AG09309 (cell line): ENCODE data around the gene FAIM2.

ENCODE experiments used
- DNase-seq: peaks from one replicate; pipeline ENCODE4 v3.0.0-alpha.2; 2010; ENCODE audit warnings: low read depth
- H3K4me3 ChIP-seq: 2 replicates; pipeline ENCODE4 v1.5.1; 2011; ENCODE audit warnings: mild to moderate bottlenecking, low read depth, low read length, moderate library complexity; ENCODE audit not compliant: control insufficient read depth
- TF ChIP-seq, protein P1 (sequence below): IDR thresholded peaks from 2 replicates; pipeline ENCODE4 v1.5.1; 2011; ENCODE audit warnings: mild to moderate bottlenecking, low read depth, low read length, inconsistent platforms; ENCODE audit not compliant: insufficient read depth, control insufficient read depth; ENCODE audit errors: missing control alignments

FAIM2 gene

DNA sequence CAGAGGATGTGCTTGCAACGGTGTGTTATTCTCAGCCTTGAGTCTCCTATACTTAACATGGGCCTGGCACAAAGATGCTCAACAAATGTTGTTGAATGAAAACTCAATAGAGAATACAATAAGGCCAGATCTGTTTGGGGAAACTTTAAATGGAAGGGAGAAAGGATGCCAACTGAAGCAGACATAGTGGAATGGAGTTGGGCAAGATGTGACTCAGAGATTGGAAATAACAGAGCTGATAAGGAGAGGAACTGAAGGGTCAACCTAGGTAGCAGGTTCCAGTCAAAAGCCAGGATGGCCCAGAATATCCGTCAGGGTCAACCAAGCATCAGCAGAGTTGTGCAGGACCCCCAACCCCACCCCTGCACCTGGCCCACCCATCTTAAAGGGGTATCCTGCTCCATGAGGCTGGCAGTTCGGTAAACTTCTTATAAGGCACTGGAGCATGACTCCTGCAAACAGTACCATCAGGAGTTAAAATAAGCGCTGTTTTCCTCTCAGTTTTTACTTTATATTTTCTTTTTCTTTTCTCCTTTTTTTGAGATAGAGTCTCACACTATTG is 59.7 kb downstream of the FAIM2 start:
- DNase-seq: no peak
- no peak overlapping the region for H3K4me3 ChIP-seq
- TF ChIP-seq, protein P1, sequence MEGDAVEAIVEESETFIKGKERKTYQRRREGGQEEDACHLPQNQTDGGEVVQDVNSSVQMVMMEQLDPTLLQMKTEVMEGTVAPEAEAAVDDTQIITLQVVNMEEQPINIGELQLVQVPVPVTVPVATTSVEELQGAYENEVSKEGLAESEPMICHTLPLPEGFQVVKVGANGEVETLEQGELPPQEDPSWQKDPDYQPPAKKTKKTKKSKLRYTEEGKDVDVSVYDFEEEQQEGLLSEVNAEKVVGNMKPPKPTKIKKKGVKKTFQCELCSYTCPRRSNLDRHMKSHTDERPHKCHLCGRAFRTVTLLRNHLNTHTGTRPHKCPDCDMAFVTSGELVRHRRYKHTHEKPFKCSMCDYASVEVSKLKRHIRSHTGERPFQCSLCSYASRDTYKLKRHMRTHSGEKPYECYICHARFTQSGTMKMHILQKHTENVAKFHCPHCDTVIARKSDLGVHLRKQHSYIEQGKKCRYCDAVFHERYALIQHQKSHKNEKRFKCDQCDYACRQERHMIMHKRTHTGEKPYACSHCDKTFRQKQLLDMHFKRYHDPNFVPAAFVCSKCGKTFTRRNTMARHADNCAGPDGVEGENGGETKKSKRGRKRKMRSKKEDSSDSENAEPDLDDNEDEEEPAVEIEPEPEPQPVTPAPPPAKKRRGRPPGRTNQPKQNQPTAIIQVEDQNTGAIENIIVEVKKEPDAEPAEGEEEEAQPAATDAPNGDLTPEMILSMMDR: no peak

DNA sequence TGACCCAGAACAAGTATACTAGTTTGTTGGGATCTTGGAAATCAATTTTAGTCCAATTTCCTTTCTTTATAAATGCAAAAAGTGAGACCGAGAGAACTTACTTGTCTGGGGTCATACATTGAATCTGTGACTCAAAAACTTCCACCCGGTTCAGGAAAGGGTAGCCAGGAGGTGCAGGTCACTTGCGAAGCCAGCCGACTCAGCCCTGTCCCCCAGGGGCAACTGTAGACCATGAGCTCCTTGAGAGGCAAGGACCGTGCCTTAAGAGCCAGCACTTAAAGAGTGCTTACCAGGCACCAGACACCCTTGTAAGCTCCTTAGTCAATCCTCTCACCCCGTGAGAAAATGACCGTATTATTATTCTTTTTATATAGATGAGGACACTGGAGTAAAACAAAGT is 60.3 kb downstream of the FAIM2 start:
- TF ChIP-seq, protein P1: no peak
- H3K4me3 ChIP-seq: peak overlapping the region; percentile 60
- no peak for DNase-seq

DNA sequence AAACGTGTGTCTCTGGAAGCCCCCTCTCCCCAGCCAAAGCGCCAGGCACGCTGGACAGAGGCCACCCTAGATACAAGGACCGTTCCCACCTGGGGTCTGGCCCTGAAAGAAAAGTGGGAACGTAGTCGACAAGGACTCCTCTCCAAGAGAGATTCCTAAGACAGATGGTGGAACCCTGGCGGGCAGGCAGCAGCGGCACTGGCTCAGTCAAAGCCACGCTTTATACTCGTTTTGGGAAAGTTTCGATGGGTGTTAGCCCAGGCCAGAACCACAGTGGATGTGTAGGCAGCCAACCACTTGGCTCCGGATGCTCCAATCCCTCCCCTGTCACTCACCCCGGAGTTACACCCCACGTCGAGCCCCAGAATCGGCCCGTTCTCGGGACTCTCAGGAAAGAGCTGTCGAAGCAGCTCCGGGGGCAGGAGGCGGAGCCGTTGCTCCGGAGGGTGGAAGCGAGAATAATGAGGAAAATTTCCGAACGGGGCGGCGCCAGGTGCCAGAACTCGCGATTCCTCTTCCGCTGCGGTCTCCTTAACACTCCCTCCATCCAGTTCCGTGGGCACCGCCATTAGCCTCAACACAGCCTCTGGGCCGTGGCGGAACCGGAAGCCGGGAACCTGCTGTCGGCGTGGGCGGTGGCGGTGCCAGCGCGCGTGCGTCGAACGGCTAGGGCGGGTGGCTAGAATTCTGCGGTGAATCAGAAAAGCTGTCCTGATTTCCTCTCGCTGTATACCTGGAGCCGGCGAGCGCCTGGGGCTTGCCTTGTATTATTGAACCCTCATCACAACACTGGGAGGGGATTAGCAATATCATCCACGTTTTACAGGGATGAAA is 61.0 kb downstream of the FAIM2 start, which contains the start of gene BCDIN3D:
TSS of gene BCDIN3D (minus strand) at position 588 of the 834 bp plus-strand sequence. CDS start at position 569, 19 bp downstream.
- TF ChIP-seq, protein P1: no peak
- no peak for DNase-seq

DNA sequence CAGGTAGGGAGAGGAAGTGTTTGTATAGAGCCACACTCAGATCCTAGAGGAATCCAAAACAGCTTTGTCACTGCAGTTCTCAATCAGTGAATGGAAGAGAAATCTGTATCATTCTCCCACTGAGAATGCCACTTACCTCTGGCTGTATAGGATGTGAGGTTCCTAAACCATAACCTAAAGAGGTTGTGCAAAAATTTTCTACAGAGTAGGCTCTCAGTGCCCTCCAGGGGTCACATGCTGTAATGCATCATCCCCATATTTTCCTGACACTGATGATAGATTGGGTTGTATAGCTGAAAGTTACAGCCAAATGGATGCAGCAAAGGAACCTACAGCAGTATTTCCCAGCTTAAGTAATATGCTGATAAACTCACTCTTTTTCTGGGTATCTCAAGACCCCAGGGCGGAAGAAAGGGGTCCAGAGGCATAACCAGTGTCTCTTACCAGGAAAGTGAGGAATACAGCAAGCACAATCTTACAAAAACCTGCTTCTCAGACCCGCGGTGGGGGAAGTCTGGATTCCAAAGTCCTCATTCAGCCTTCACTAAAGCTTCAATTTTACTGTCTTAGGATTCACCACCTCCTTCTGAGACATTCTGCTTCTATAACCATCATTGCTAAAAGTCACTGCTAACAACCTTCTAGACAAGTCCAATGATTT is 64.6 kb downstream of the FAIM2 start:
- TF ChIP-seq, protein P1: peak; percentile 78
- DNase-seq: no peak
- no peak overlapping the region for H3K4me3 ChIP-seq

More for the DNA sequence above, 61.0 kb downstream of the FAIM2 start, which contains the start of gene BCDIN3D:
- peak within 1 kb of the TSS; percentile 60 for H3K4me3 ChIP-seq

DNA sequence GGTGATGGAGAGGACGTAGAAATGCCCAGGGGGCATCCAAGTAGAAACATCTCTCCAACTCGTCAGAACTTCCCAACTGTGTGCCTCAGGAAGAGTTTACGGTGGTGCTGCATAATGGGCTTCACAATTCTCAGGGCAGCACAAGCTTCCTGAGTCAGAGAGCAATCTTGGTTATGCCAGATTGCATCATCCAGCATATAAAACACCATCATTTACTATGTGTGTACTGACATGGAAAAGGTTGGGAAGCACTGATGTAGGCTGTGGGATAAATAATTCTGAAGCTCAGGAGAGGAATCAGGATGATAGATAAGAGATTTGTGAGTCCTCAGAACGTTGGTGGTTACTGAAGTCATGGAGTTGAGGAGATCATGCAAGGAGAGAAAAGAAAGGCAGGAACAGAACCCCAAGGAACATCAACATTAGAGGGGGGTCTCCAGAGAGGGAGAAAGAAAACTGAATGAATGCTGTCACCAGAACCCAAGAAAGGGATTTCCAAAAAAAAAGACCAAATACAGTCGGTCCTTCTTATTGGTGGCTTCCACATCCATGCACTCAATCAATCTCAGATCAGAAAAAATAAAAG is 70.8 kb downstream of the FAIM2 start:
- DNase-seq: peak; percentile 87
- TF ChIP-seq, protein P1: no peak
- no peak overlapping the region for H3K4me3 ChIP-seq

DNA sequence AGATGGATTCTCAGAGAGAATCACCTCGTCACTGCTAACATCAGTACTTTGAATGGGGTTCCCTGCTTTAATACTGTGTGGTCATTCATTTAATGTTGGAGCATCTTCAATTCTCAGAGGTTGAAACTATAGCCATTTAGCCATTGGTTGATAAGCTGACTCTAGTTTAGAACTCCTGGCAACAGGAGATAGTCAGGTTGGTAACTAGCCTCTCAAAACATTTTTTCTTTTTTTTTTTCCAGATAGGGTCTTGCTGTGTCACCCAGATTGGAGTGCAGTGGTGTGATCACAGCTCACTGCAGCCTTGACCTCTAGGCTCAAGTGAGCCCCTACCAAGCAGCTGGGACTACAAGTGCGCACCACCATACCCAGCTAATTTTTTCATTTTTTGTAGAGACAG is 72.0 kb downstream of the FAIM2 start:
- no peak for DNase-seq
- TF ChIP-seq, protein P1: no peak
- no peak overlapping the region for H3K4me3 ChIP-seq
